GM12873 (cell line): Measurements from ENCODE around the gene WFDC2.

Source experiments
- CTCF ChIP-seq: IDR thresholded peaks from 2 replicates; pipeline ENCODE4 v1.5.1; 2012; ENCODE audit warnings: low read depth, mild to moderate bottlenecking, moderate library complexity, low read length, control low read depth; ENCODE audit not compliant: insufficient read depth; ENCODE audit errors: missing control alignments

Gene WFDC2

GRCh38 chr20:45441746-45442145 lies 27.8 kb upstream of the WFDC2 start:
- TF ChIP-seq CTCF = no peak

- TF ChIP-seq CTCF = no peak
Observed at GRCh38 chr20:45444050-45444449, 25.5 kb upstream of the WFDC2 start.

- TF ChIP-seq CTCF = peak; percentile 86
Observed at GRCh38 chr20:45445805-45446562, 23.6 kb upstream of the WFDC2 start.

GRCh38 chr20:45448270-45448669 lies 21.3 kb upstream of the WFDC2 start:
- TF ChIP-seq CTCF = no peak

- no peak for TF ChIP-seq CTCF
Observed at GRCh38 chr20:45449528-45449927, 20.0 kb upstream of the WFDC2 start.

GRCh38 chr20:45450097-45450818 lies 19.3 kb upstream of the WFDC2 start:
- peak; percentile 67 for TF ChIP-seq CTCF

- no peak for TF ChIP-seq CTCF
Observed at GRCh38 chr20:45452238-45452637, 17.3 kb upstream of the WFDC2 start.
